HG03060 (cell line): ENCODE data around the gene ACTN1.
"Not testable (repeated sequence)": the region's sequence is repeated elsewhere in the genome, so short reads cannot be mapped to it uniquely, and the experiment has no call there.

Experiments
- ATAC-seq: cut with Tn5 transposase; IDR thresholded peaks from one replicate; pipeline ENCODE4 v1.9.1; 2021; ENCODE audit warnings: low read depth, moderate number of reproducible peaks; ENCODE audit not compliant: unreplicated experiment

ACTN1 gene

DNA sequence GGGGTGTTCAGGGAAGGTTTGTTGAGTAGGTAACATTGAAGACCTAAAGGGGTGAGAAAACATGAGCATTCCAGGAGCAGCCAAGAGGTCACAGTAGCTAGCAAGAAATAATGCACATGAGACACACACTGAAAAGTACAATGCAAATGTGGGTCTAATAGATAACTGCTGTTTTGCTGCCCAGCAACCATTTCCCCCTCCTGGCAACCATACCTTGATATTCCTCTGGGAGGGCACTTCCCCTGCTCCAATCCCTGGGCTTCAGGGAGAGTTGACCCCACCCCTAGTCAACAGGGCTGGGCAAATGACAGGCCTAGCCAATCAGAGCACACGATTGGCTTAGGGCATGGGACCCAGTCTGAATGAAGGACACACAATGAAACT is 8.5 kb upstream of the ACTN1 start:
- ATAC-seq = no peak

- no peak for ATAC-seq
Observed at GRCh38 chr14:68986926-68987652, 8.0 kb upstream of the ACTN1 start.

GRCh38 chr14:68986225-68986624 is 7.1 kb upstream of the ACTN1 start:
- ATAC-seq = no peak

DNA sequence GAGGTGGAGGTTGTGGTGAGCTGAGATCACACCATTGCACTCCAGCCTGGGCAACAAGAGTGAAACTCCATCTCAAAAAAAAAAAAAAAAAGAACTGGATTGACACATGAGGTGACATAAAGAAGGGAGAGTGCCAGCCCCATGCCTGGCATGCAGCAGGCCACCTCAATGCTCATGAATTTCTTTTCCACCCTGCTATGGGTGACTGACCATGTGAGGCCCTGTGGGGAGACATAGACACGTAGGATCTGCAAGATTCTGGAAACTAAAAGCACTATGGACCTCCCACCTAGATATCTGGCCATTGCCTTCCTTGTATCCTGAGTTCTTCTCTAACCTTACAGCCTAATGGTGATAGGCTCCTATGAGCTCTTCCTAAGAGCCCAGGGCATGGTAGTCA is 5.6 kb upstream of the ACTN1 start:
- ATAC-seq = no peak

GRCh38 chr14:68983191-68983590 is 4.1 kb upstream of the ACTN1 start:
- no peak for ATAC-seq

DNA sequence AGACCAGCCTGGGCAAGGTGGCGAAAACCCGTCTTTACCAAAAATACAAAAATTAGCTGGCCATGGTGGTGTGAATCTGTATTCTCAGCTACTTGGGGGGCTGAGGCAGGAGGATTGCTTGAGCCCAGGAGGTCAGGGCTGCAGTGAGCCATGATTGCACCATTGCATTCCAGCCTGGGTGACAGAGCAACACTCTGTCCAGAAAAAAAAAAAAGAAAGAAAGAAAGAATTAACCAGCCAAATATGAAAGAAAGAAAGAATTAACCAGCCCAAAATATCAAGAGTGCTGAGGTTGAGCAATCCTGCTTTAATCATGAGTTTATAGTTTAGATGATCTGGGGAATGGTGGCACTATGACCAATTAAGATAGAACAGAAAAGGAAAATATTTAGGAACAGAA is 3.5 kb upstream of the ACTN1 start:
- no peak for ATAC-seq

DNA sequence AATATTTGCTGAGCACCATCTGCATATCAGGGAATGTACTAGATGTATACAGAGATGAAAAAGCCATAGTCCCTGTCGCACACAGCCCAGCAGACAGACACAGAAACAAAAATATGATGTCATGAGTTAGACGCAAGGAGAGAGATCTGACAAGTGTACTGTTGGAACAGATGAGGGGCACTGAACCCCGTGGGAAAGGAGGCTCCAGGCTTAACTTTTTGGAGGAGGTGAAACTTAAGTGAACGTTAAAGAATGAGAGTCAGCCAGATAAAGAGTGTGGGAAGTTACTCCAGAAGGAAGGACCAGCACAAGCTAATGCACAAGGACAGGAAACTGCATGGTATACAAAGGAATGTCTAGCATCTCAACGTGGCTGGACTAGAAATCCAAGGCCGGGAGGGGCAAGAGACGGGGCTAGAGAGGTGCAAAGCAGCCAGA is 2.5 kb upstream of the ACTN1 start:
- no peak for ATAC-seq

DNA sequence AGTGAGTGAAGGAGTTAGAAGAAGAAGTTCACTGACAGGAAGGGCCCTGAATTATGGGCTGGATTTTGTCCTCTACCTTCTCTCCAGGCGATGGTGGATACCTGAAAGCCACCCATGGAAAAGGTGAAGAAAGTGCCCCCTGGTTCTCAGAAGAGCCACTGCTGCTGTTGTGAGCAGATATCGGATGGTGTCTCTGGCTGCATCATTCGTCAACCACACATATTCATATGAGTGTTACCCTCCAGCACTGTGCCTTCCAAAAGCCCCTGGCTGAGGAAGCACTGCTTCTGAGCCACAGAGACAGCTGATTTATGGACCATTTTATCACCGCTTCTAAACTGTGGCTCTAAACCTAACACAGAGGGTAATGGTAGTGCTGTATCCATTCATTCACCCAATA is 2.0 kb upstream of the ACTN1 start:
- ATAC-seq = no peak

DNA sequence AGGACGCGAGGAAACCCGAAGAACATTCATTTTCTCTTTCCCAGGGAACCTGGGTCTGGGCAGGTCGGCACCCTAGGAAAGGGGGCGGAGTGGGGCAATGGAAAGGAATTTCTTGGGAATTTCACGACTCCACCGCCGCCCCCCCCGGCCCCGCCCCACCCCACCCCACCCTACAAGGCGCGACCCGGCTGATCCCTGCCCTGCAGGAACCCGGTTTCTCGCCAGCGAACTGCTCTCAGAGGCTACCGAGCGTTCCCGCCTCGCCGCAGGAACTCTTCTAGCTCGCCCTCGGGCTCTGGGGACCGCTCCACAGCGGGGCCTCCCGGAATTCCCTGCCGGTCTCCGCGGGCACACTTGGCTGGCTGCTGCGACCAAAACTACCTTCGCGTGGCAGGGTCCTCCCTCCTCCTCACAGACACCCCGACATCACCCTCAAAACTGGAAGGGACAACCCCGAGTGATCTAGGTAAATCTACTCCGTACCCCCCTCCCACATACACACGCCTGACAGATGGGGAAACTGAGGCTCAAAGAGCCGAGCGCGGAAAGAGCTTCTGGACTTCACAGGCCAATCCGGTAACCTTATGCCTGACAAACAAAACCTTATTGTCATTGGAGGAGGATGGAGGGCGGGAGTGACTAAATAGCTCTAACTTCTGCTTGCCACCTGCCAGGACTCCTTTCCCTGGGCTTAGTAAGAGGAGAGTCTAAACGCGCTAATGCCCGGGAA is 785 bp upstream of the ACTN1 start:
- no peak for ATAC-seq

- ATAC-seq = no peak
Observed at GRCh38 chr14:68978172-68978911, 760 bp downstream of the ACTN1 start.

DNA sequence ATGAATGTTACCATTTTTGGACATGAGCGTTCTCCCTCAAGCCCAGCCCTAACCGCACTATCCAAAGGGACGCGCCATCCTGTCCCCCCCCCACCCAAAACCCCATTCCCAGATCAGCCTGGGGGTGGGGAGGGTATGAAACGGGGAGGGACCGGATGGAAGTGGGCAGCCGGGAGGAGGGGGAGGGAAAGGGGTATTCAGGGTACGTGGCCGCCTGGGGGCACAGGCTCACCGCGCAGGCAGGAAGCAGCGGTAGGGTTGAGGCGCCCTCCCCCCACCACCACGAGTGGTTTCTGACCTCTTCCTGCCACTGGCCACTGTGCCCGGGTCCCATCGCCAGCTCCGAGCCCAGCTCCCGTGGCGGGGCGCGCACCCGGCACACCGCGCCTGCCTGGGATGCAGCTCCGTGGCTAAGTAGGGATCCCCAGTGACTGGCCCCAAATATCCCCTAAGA is 1.4 kb downstream of the ACTN1 start:
- ATAC-seq = no peak

DNA sequence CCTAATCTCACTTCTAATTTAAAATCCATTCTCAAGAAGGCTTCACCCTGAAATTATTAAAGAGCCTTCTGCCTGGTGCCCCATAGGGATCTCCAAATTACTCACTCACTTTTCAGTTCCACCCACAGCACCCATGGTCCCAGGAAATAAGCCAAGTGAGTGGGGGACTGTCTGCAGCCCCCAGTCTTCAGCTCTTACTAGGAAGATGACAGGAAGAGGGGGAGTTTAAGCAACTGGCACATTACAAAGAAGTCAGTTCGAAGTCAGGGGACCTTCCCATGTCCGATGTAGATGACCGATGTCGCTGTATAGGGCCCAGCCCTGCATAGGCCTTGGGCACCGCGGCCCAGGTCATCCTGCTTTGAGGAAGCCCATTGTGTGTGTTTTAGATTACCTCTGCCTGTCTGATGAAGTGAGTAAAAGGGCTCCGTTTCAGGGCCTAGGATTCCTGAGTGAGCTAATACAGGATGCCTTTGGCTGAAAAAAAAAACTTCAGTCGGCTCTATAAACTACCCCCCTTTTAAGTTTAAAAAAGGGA is 1.9 kb downstream of the ACTN1 start:
- no peak for ATAC-seq

DNA sequence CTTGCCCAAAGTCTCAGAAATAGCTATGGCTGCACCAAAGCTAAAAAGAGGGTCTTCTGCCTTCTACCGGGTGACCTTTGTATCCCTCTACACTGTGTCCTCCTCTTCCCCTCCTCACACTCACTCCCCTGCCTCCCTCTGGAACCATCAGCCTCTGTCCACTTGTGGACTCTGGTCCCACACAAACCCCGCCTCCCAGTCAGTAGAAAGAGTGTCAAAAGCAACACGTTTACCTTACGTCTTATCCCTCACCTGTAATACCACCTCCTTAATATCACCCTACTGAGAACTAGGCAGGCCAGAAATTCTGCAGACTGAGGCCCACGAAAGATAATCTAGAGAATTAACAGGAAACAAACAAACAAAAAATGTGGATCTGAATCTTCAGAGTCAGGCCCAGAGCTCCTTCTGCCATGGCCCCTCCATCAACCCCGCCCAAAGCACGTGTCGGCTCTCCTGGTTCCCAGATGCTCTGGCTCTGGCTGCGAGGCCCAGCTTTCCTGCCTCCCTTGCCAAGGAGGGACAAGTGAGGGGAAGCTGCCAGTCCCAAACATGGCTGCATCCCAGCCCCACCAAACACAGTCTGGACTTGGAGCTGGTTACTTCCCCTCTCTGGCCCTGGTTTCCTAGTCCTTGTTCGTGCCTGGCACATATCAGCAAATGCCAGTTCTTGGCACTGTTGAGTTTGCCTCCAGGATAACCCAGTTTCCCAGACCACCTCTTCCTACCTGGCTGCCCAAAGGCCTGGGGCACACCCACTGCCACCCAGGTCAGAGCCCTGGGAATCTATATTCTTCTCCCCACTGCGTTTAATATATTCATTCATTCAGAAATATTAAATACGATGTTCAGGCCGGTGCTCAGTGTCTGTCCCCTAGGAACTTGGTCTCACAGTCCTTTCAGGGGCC is 2.7 kb downstream of the ACTN1 start:
- ATAC-seq = no peak

GRCh38 chr14:68975667-68976066 is 3.4 kb downstream of the ACTN1 start:
- ATAC-seq = no peak

GRCh38 chr14:68974759-68975347 is 4.2 kb downstream of the ACTN1 start:
- ATAC-seq = no peak

DNA sequence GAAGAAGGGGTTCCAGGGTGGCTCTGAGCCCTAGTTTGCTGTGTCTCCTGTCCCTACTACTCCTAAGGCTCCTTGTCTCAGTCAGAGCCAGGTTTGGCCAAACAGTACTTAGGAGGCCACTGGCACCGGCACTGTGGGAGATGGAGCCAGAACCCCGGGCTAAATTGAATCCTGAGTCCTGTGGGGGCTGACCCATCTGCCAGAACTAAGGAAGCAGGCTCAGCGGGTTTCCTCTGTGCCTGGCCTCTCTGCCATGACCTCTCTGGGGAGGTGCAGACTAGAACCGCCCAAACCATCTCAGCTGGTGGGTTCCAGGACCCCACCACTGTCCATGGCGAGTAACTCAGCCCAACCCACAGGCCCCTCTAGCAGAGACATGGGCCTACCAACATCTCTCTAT is 5.5 kb downstream of the ACTN1 start:
- no peak for ATAC-seq

- ATAC-seq = not testable (repeated sequence)
Observed at GRCh38 chr14:68973219-68973565, 5.9 kb downstream of the ACTN1 start.

DNA sequence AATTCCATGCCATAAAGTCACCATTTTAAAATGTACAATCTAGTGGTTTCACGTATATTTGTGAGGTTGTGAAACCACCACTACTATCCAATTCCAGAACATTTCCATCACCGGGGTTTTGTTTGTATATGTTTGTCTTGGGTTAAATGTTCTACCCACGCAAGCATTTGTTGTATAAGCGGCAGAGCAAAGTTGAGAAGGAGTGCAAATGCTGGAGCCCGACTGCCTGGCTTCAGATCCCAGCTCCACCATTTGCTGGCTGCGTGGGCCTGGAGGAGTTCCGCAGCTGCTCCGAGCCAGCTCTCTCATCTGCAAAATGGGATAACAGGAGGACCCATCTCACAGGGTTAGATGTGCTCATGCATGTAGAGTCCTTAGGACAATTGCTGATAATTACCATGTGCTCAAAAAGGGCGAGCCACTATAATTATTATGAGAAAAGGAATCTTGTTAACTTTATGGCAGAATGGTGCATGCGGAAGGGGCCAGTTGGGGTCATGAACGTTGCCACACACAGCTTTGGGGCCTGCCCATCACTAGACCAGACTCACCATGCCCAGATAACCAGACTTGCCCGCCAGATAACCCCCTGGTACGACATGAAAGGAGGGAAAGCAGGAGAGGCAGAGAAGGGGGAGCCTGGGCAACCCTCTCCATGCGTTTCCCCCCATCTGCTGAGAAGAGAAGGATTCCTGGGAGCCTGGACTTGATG is 6.4 kb downstream of the ACTN1 start:
- no peak for ATAC-seq

GRCh38 chr14:68971411-68972035 is 7.6 kb downstream of the ACTN1 start:
- no peak for ATAC-seq
